K562 (cell line): ENCODE measurements around the gene PTPN13. TPM values are rescaled to one million over a fixed set of nuclear protein-coding genes. Genes with fewer than 3 reads are reported as not detected.

Experiments
- ATAC-seq: fragments of 200-7000 bp; cut with Tn5 transposase; 3 replicates; pipeline ENCODE4 v1.9.1; 2020; ENCODE audit warnings: moderate library complexity
- BruUV-seq: library from RNA; stranded (reverse); fragments of 400-500 nt; replicated peaks from 2 replicates; lab custom pipeline; 2021; lab: Mats Ljungman, UMichigan
- CTCF ChIA-PET: fragments of 300-600 bp; formaldehyde crosslinking; extraction: SDS; loops from one replicate; lab custom pipeline; 2021; ENCODE audit warnings: low intra/inter-chr PET ratio; lab: Yijun Ruan, JAX
- POLR2A ChIA-PET: fragments of 300-600, 350-650 bp; sonication (Branson Sonifier 250); formaldehyde crosslinking; extraction: SDS; loops from one replicate; lab custom pipeline; 2021; ENCODE audit warnings: antibody characterized with exemption, inconsistent platforms; lab: Yijun Ruan, JAX
- DNase-seq, 4 experiments: peaks; one replicate each; pipeline versions ENCODE4 v3.0.0 to v3.0.0-alpha.2; 2011 to 2018; ENCODE audit warnings: low spot score in 3 of 4, mixed read lengths in 3 of 4; ENCODE audit errors: extremely low read depth in 1 of 4
- FAIRE-seq: peaks from 2 replicates; lab custom pipeline; 2011; peaks lifted over from hg19 to GRCh38; lab: Jason Lieb, UNC
- H2AFZ ChIP-seq: 2 replicates; pipeline ENCODE4 v1.6.0; 2011; ENCODE audit warnings: low read depth, low read length, control low read depth, inconsistent platforms
- H3K27ac ChIP-seq: fragments of 200-600 bp; 3 replicates; pipeline ENCODE4 v1.8.0; 2011; ENCODE audit warnings: low read depth, mild to moderate bottlenecking, control low read depth, inconsistent platforms, low read length, moderate library complexity, mixed read lengths; ENCODE audit errors: extremely low read depth
- H3K27me3 ChIP-seq, 2 experiments: fragments of 300-600 bp in 1 of 2; 2 replicates in 1 of 2; 3 replicates in 1 of 2; pipeline versions ENCODE4 v1.6.0 to v1.8.0; 2011; ENCODE audit warnings: inconsistent platforms in 2 of 2, low read length in 2 of 2, mild to moderate bottlenecking in 1 of 2, mixed read lengths in 1 of 2, moderate library complexity in 1 of 2; ENCODE audit not compliant: control insufficient read depth in 2 of 2, insufficient read depth in 2 of 2
- H3K36me3 ChIP-seq: fragments of 300-600 bp; 3 replicates; pipeline ENCODE4 v1.8.0; 2011; ENCODE audit warnings: mild to moderate bottlenecking, low read length, inconsistent platforms; ENCODE audit not compliant: control insufficient read depth, insufficient read depth
- H3K4me1 ChIP-seq, 2 experiments: fragments of 200-600 bp in 1 of 2; replicated peaks in 1 of 2; 2 replicates in 1 of 2; 3 replicates in 1 of 2; pipeline versions ENCODE4 v1.5.1 to v1.8.0; 2011; ENCODE audit warnings: inconsistent platforms in 2 of 2, low read length in 2 of 2, mild to moderate bottlenecking in 1 of 2, mixed read lengths in 1 of 2, moderate library complexity in 1 of 2; ENCODE audit not compliant: control insufficient read depth in 2 of 2, insufficient read depth in 2 of 2
- H3K4me2 ChIP-seq: 2 replicates; pipeline ENCODE4 v1.6.1; 2011; ENCODE audit warnings: low read length, control low read depth, inconsistent platforms, mixed read lengths; ENCODE audit not compliant: insufficient read depth
- H3K4me3 ChIP-seq: fragments of 200-600 bp; sonication (generic), shearing (Covaris generic); 2 replicates; pipeline ENCODE4 v1.5.1; 2016; ENCODE audit warnings: control low read depth, inconsistent platforms
- H3K79me2 ChIP-seq: fragments of 200-600 bp; 3 replicates; pipeline ENCODE4 v1.8.0; 2011; ENCODE audit warnings: low read length, inconsistent platforms; ENCODE audit not compliant: control insufficient read depth, insufficient read depth
- H3K9ac ChIP-seq, 2 experiments: 2 replicates each; pipeline versions ENCODE4 v1.6.0 to v1.6.1; 2011; ENCODE audit warnings: low read depth in 2 of 2, low read length in 2 of 2, control low read depth in 1 of 2, inconsistent platforms in 1 of 2, mild to moderate bottlenecking in 1 of 2, mixed read lengths in 1 of 2; ENCODE audit not compliant: insufficient read depth in 1 of 2
- H3K9me1 ChIP-seq: one replicate; pipeline ENCODE4 v1.6.0; 2011; ENCODE audit warnings: inconsistent platforms, mild to moderate bottlenecking, low read length, moderate library complexity; ENCODE audit not compliant: control insufficient read depth, insufficient read depth
- H3K9me3 ChIP-seq: replicated peaks from 2 replicates; pipeline ENCODE4 v1.5.1; 2011; ENCODE audit warnings: low read depth, low read length, inconsistent platforms; ENCODE audit not compliant: control insufficient read depth, insufficient read depth
- H4K20me1 ChIP-seq: replicated peaks from 2 replicates; pipeline ENCODE4 v1.6.1; 2011; ENCODE audit warnings: low read length, inconsistent platforms, mixed read lengths; ENCODE audit not compliant: control insufficient read depth, insufficient read depth
- ETV6 ChIP-seq, 3 experiments: fragments of 150-350 bp in 1 of 3; sonication (generic) in 1 of 3; formaldehyde crosslinking in 1 of 3; IDR thresholded peaks; 2 replicates each; pipeline versions ENCODE4 v1.6.1 to v1.8.0; 2014 to 2022; ENCODE audit warnings: borderline replicate concordance in 2 of 3, low read depth in 2 of 3, antibody characterized with exemption in 1 of 3, low read length in 1 of 3, mild to moderate bottlenecking in 1 of 3, missing genetic modification reagents in 1 of 3
- FOXP4 ChIP-seq: sonication (generic); formaldehyde crosslinking; IDR thresholded peaks from 2 replicates; pipeline ENCODE4 v1.8.0; 2022; ENCODE audit warnings: mild to moderate bottlenecking, missing genetic modification reagents, borderline replicate concordance
- GABPB2 ChIP-seq: fragments of 250-450 bp; sonication (Bioruptor Pico); conservative IDR thresholded peaks from 2 replicates; pipeline ENCODE4 v1.5.1; 2021; ENCODE audit warnings: mild to moderate bottlenecking
- NR0B1 ChIP-seq: fragments of 450-650 bp; IDR thresholded peaks from one replicate; pipeline ENCODE4 v1.6.1; 2018; ENCODE audit warnings: mild to moderate bottlenecking, moderate library complexity; ENCODE audit not compliant: partially characterized antibody
- NR3C1 ChIP-seq: sonication (generic); formaldehyde crosslinking; IDR thresholded peaks from 2 replicates; pipeline ENCODE4 v1.8.1; 2022; ENCODE audit warnings: missing genetic modification reagents
- SFPQ ChIP-seq: fragments of 200-400 bp; formaldehyde crosslinking; IDR thresholded peaks from 2 replicates; pipeline ENCODE4 v1.6.1; 2017; ENCODE audit warnings: mild to moderate bottlenecking, low read depth, low read length, moderate library complexity
- SREBF1 ChIP-seq: fragments of 150-350 bp; IDR thresholded peaks from 2 replicates; pipeline ENCODE4 v1.6.1; 2014; ENCODE audit warnings: antibody characterized with exemption, low read depth, low read length, borderline replicate concordance
- TEAD2 ChIP-seq: fragments of 450-650 bp; IDR thresholded peaks from 2 replicates; pipeline ENCODE4 v1.6.1; 2016; ENCODE audit warnings: missing genetic modification characterization, control low read depth, missing compliant biosample characterization
- ZNF41 ChIP-seq: fragments of 250-450 bp; sonication (Bioruptor Pico); conservative IDR thresholded peaks from 2 replicates; pipeline ENCODE4 v1.4.0; 2020; ENCODE audit warnings: mild to moderate bottlenecking
- WGBS: fragments of 100-300 bp; shearing (Covaris generic); methylation state at CpG from one replicate; pipeline ENCODE4 v1.1.6; 2016; ENCODE audit warnings: low coverage, mixed read lengths; ENCODE audit not compliant: insufficient coverage; ENCODE audit errors: missing lambda C conversion rate; 5-methylcytosine and 5-hydroxymethylcytosine counted together
- in situ Hi-C: fragments of 300-500 bp; cut with MboI; formaldehyde crosslinking; loops from 4 replicates; pipeline ENCODE4 v1.15.0; 2018; ENCODE audit warnings: inconsistent platforms, mixed read lengths
- intact Hi-C: fragments of 100-400 bp; cut with micrococcal nuclease; formaldehyde crosslinking; loops from 2 replicates; pipeline ENCODE4 v1.14.2; 2022
- polyA plus RNA-seq, 8 experiments: library from polyadenylated mRNA; depleted of rRNA in 4 of 8; stranded (reverse) in 5 of 8; unstranded in 3 of 8; fragments of >200 nt; fragmentation: Nextera tagmentation in 2 of 8; fragmentation: Illumina TruSeq in 1 of 8; extraction: Ambion mirVana in 2 of 8; extraction: Trizol in 1 of 8; gene quantifications; 2 replicates each; pipeline versions ENCODE4 v1.2.1 to v1.2.3, GENCODE V29; 2011 to 2014; ENCODE audit warnings: inconsistent platforms in 1 of 8, missing spikeins in 1 of 8
- total RNA-seq, 7 experiments: library from RNA; depleted of rRNA in 6 of 7; stranded (reverse); fragments of >200 nt in 6 of 7; fragmentation: Illumina TruSeq in 2 of 7; extraction: Trizol in 2 of 7; gene quantifications; 2 replicates each; pipeline versions ENCODE4 v1.2.1 to v1.2.3, GENCODE V29; 2011 to 2021; ENCODE audit warnings: low replicate concordance in 1 of 7

Gene PTPN13
- total and polyA plus RNA-seq, 9 of the 15 experiments (the other 6 are each of a cell fraction or from before 2014, with no cell fraction given) = 0.33 TPM; not detected in 8

- intact Hi-C loops = no loop called here
- FAIRE-seq = no peak
- TF ChIP-seq ZNF41 (CRISPR knock-in tag) = no peak
- no peak for TF ChIP-seq NR0B1
- no peak for TF ChIP-seq ETV6 (IDR thresholded peaks at IDR 0.05; ENCODE audit: borderline replicate concordance in 1 of 2, low read depth in 2 of 2, low read length in 1 of 2)
- no peak for TF ChIP-seq ETV6 (CRISPR knock-in tag; IDR thresholded peaks at IDR 0.05; ENCODE audit: borderline replicate concordance)
- TF ChIP-seq SREBF1 = no peak
- no peak for TF ChIP-seq TEAD2 (tag)
- no peak for TF ChIP-seq SFPQ
- TF ChIP-seq FOXP4 (CRISPR knock-in tag) = no peak
- no peak for TF ChIP-seq NR3C1 (CRISPR knock-in tag)
- TF ChIP-seq GABPB2 (CRISPR knock-in tag) = no peak
These were observed 50.8 kb downstream of the PTPN13 start for GRCh38 chr4:86644892-86645291.

More at GRCh38 chr4:86644892-86645291, 50.8 kb downstream of the PTPN13 start:
- DNase-seq (no peak), ATAC-seq (no peak)
- H3K9me3 ChIP-seq = no peaks in the 10 kb centered on the region
- no peak overlapping the region for H2AFZ ChIP-seq
- ChIA-PET POLR2A (no interaction called here), CTCF (no interaction called here)
- H3K27ac ChIP-seq = no peak overlapping the region
- H3K9me1 ChIP-seq = no peaks in the 10 kb centered on the region
- H3K4me2 ChIP-seq = no peak overlapping the region
- no peaks in the 10 kb centered on the region for H4K20me1 ChIP-seq
- no peaks in the 10 kb centered on the region; a peak in 1 of 5 replicates for H3K4me1 ChIP-seq
- H3K36me3 ChIP-seq = no peaks in the 10 kb centered on the region
- no peak overlapping the region for H3K4me3 ChIP-seq
- H3K79me2 ChIP-seq = no peaks in the 10 kb centered on the region
- no peak overlapping the region for H3K9ac ChIP-seq
- in situ Hi-C loops = no loop called here
- H3K27me3 ChIP-seq = no peaks in the 10 kb centered on the region
- WGBS = 1% methylated on average over 8 of the region's 8 CpGs
- no TSS peak for BruUV-seq
